Ascending aorta (tissue), 2 donors: Measurements from ENCODE around the gene PFDN5. TPM values are rescaled to one million over a fixed set of nuclear protein-coding genes. Genes with fewer than 3 reads are reported as not detected.

Experiments
- DNase-seq, 2 donors: peaks; one replicate each; pipeline ENCODE4 v3.0.0-alpha.2; 2019; ENCODE audit warnings: low spot score in 2 of 2
- H3K27ac ChIP-seq, 2 donors: fragments of 200-600 bp; sonication (generic); one replicate each; pipeline ENCODE4 v1.5.1; 2016 to 2017; ENCODE audit warnings: mild to moderate bottlenecking in 1 of 2
- H3K27me3 ChIP-seq: fragments of 200-600 bp; sonication (generic); one replicate; pipeline ENCODE4 v1.5.1; 2017
- H3K36me3 ChIP-seq, 2 donors: fragments of 200-600 bp; sonication (generic); one replicate each; pipeline ENCODE4 v1.5.1; 2016
- H3K4me1 ChIP-seq, 2 donors: fragments of 200-600 bp; sonication (generic); one replicate each; pipeline ENCODE4 v1.5.1; 2016 to 2017; ENCODE audit warnings: mild to moderate bottlenecking in 1 of 2
- H3K4me3 ChIP-seq, 2 donors: fragments of 200-600 bp; sonication (generic); one replicate each; pipeline ENCODE4 v1.5.1; 2016 to 2017; ENCODE audit warnings: mild to moderate bottlenecking in 1 of 2
- H3K9me3 ChIP-seq, 2 donors: fragments of 200-600 bp; sonication (generic); one replicate each; pipeline ENCODE4 v1.5.1; 2016
- CTCF ChIP-seq, 3 experiments: fragments of 200-600 bp in 2 of 3; fragments of 450-650 bp in 1 of 3; sonication (generic) in 2 of 3; IDR thresholded peaks; one replicate each; pipeline ENCODE4 v1.5.1; 2016 to 2019; ENCODE audit warnings: antibody characterized with exemption in 3 of 3, mild to moderate bottlenecking in 1 of 3, moderate library complexity in 1 of 3
- intact Hi-C: fragments of 100-400 bp; cut with DNase I; formaldehyde crosslinking; loops from one replicate; pipeline ENCODE4 v1.15.1; 2023
- total RNA-seq: library from RNA; depleted of rRNA; stranded (reverse); fragments of >200 nt; gene quantifications from one replicate; pipeline ENCODE4 v1.1.0, GENCODE V29; 2016

The PFDN5 gene
- total RNA-seq, 1 donor from 2014 or later, result 187 TPM

GRCh38 chr12:53344487-53344823 lies 49.1 kb downstream of the PFDN5 start:
- Histone ChIP-seq H3K36me3 (no peaks in the 10 kb centered on the region), H3K4me3 (peak overlapping the region; percentile 53 to 81), H3K27me3 (no peaks in the 10 kb centered on the region), H3K4me1 (peaks cover 0 to 11% of the 10 kb centered on the region in 2 donors), H3K9me3 (no peaks in the 10 kb centered on the region), H3K27ac (peak overlapping the region; percentile 74 to 81)
- no peak for DNase-seq
- TF ChIP-seq CTCF (IDR thresholded peaks at IDR 0.05), result no peak
- intact Hi-C loops, result no loop called here

GRCh38 chr12:53344824-53345485 lies 49.6 kb downstream of the PFDN5 start:
- intact Hi-C loops, result loop anchor here (1.0 kb wide), 1 partner anchor 21 kb away; no protein-coding TSS in a partner anchor
- no peaks in the 10 kb centered on the region for H3K36me3 ChIP-seq

GRCh38 chr12:53345486-53346188 lies 50.3 kb downstream of the PFDN5 start:
- no peak for DNase-seq
- no peaks in the 10 kb centered on the region for H3K27me3 ChIP-seq
- intact Hi-C loops, result loop anchor here (1.0 kb wide), 1 partner anchor 21 kb away; no protein-coding TSS in a partner anchor
- no peak for TF ChIP-seq CTCF (IDR thresholded peaks at IDR 0.05)
- H3K9me3 ChIP-seq, result no peaks in the 10 kb centered on the region
- no peaks in the 10 kb centered on the region for H3K36me3 ChIP-seq
- peak overlapping the region; percentile 74 to 81 for H3K27ac ChIP-seq
- H3K4me3 ChIP-seq, result peak overlapping the region; percentile 53 to 81
- peaks cover 0 to 11% of the 10 kb centered on the region in 2 donors for H3K4me1 ChIP-seq

More at GRCh38 chr12:53344824-53345485, 49.6 kb downstream of the PFDN5 start:
- Histone ChIP-seq H3K4me3 (peak overlapping the region; percentile 53 to 81), H3K27me3 (no peaks in the 10 kb centered on the region), H3K9me3 (no peaks in the 10 kb centered on the region), H3K27ac (peak overlapping the region; percentile 74 to 81), H3K4me1 (peaks cover 0 to 11% of the 10 kb centered on the region in 2 donors)
- peak; percentile 71 to 82 (median 82) for TF ChIP-seq CTCF (IDR thresholded peaks at IDR 0.05)
- DNase-seq, result peak; percentile 19 to 89

- peak overlapping the region; percentile 74 to 81 for H3K27ac ChIP-seq
- intact Hi-C loops, result no loop called here
- no peaks in the 10 kb centered on the region for H3K36me3 ChIP-seq
- no peaks in the 10 kb centered on the region for H3K9me3 ChIP-seq
- DNase-seq, result no peak
- TF ChIP-seq CTCF (IDR thresholded peaks at IDR 0.05), result no peak
- H3K27me3 ChIP-seq, result no peaks in the 10 kb centered on the region
- no peak overlapping the region for H3K4me3 ChIP-seq
- peaks cover 0 to 11% of the 10 kb centered on the region in 2 donors for H3K4me1 ChIP-seq
These were observed 51.1 kb downstream of the PFDN5 start for GRCh38 chr12:53346491-53346890.

- H3K9me3 ChIP-seq, result no peaks in the 10 kb centered on the region
- no peaks in the 10 kb centered on the region for H3K27me3 ChIP-seq
- intact Hi-C loops, result no loop called here
- no peak overlapping the region for H3K27ac ChIP-seq
- TF ChIP-seq CTCF (IDR thresholded peaks at IDR 0.05), result no peak
- DNase-seq, result no peak
- no peaks in the 10 kb centered on the region for H3K36me3 ChIP-seq
- no peak overlapping the region for H3K4me3 ChIP-seq
- H3K4me1 ChIP-seq, result peaks cover 0 to 11% of the 10 kb centered on the region in 2 donors
These were observed 52.6 kb downstream of the PFDN5 start for GRCh38 chr12:53347905-53348304.

Other genes starting within 250 kb of the PFDN5 start
- 608 TPM for gene TNS2, start 245.5 kb upstream of the PFDN5 start, total RNA-seq
- 48.6 TPM for gene SPRYD3, start 216.2 kb upstream of the PFDN5 start, total RNA-seq
- 1,664 TPM for gene IGFBP6, start 197.9 kb upstream of the PFDN5 start, total RNA-seq
- gene SOAT2, start 192.1 kb upstream of the PFDN5 start, total RNA-seq, result not detected
- gene ZNF740, start 114.8 kb upstream of the PFDN5 start, total RNA-seq, result 5.9 TPM
- gene CSAD, start 114.6 kb upstream of the PFDN5 start, total RNA-seq, result 30.7 TPM
- gene ITGB7, start 88.3 kb upstream of the PFDN5 start, total RNA-seq, result 1.6 TPM
- gene RARG, start 63.3 kb upstream of the PFDN5 start, total RNA-seq, result 29.8 TPM
- not detected for gene ESPL1, start 27.2 kb upstream of the PFDN5 start, total RNA-seq
- gene MYG1, start 4.2 kb downstream of the PFDN5 start, total RNA-seq, result 27.5 TPM
- gene AAAS, start 26.1 kb downstream of the PFDN5 start, total RNA-seq, result 21.2 TPM
- gene SP7, start 40.8 kb downstream of the PFDN5 start, total RNA-seq, result not detected
- 49.0 TPM for gene SP1, start 84.6 kb downstream of the PFDN5 start, total RNA-seq
- not detected for gene AMHR2, start 128.3 kb downstream of the PFDN5 start, total RNA-seq
- gene PRR13, start 146.2 kb downstream of the PFDN5 start, total RNA-seq, result 20.6 TPM
- 354 TPM for gene PCBP2, start 156.6 kb downstream of the PFDN5 start, total RNA-seq
- 20.8 TPM for gene MAP3K12, start 203.9 kb downstream of the PFDN5 start, total RNA-seq
- 32.9 TPM for gene TARBP2, start 205.7 kb downstream of the PFDN5 start, total RNA-seq
- 2.8 TPM for gene NPFF, start 211.9 kb downstream of the PFDN5 start, total RNA-seq